Measurements from ENCODE around the gene BAHCC1.
"Not testable (repeated sequence)": the region's sequence is repeated elsewhere in the genome, so short reads cannot be mapped to it uniquely, and the experiment has no call there.

BAHCC1 gene

DNA sequence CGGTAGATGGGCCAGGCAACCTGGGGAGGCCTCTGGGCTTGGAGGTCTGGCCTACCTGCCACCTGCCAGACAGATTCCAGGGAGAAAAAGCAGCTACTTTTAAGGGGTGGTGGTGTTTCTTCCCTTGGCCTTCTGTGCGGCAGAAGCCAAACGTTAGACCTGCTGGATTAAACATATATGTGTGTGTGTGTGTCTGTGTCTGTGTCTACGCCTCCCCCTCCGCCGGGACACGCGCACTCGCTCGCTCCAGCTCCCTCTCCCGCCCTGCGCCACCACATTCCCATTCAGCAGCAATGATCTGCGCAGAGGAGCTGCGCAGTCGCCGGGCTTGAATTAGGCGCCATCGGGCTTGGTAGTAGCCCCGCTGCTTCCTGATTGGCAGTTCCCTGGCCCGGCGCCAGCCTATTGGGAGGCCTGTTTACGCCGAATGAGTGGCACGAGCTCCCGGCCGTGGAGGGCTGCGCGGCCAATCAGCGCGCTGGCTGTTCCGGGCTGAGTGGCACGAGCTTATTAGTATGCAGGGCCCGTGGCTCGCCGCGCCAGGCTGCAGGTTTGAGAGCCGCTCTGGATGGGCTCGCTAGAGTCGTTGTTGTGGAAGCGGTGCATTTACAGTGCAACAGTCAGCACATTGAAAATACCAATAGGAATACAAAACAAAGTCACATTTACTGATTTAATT, at the start of gene BAHCC1:
BAHCC1 (plus strand) TSS at position 537 of the 679 bp plus-strand sequence. CDS start 4,283 bp downstream, outside the sequence.
- DNase-seq (ENCODE audit: low read depth in 3 of 3, low spot score in 1 of 3) = peak; percentile 32 to 78 (median 45)

DNA sequence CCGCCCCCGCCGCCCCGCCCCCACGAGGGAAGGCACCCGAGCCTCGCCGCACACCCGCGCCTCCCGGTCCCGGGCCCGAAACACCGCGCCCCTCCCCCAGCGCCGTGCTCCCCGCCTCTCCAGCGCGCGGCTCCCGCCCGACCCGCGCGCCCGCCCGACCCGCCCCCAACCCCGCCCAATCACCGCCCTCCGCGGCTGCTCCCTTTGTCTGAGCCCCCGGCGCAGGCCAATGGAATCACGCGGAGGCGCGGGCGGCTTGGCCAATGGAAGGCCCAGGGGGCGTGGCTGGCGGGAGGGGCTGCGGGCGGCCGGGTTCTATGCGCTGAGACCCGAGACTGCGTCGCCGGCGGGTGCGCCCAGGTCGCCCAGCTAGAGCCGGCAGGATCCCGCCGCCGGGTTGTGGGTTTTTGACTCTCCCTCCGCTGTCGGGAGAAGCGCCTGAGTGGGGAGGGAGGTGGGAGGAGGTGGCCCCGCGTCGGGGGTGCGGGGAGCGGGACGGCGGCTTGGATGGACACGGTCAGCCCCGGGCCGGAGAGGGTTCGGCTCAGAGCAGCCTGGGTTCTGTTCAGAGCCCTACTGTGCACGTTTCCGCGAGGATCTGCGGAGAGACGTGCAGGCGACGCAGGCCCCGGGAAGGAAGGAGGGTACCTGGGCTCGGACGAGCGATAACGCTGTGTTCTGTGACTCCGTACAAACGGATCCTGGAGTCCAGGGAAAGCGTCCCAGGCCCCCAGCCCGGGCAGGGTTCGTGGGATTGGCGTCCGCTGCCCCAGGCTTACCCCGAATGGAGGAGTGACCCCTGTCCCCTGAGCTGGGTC, 49.0 kb upstream of the BAHCC1 start:
- peak; percentile 81 to 91 (median 84) for DNase-seq (ENCODE audit: low read depth in 3 of 3, low spot score in 1 of 3)

DNA sequence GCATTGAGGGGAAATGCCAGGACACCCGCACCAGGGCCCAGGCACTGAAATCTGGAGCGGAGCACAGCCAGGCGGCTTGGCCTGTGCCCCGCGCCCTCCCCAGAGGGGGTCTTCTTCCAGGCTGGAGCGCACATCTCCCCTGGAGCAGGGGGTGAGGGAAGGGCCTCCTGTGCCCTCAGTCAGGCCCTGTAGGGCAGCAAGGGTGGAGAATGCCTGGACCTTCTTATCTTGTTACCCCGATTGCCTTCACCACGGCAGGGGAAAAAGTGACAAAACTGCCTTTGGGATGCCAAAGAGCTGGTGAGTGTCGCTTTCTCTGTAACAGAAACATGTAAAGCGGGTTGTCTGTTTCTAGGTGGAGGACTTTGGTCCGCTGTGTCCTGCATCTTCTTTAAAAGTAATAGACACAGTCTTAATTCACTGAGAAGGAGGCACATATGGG, 48.3 kb upstream of the BAHCC1 start:
- no peak for DNase-seq (ENCODE audit: low read depth in 3 of 3, low spot score in 1 of 3)

DNA sequence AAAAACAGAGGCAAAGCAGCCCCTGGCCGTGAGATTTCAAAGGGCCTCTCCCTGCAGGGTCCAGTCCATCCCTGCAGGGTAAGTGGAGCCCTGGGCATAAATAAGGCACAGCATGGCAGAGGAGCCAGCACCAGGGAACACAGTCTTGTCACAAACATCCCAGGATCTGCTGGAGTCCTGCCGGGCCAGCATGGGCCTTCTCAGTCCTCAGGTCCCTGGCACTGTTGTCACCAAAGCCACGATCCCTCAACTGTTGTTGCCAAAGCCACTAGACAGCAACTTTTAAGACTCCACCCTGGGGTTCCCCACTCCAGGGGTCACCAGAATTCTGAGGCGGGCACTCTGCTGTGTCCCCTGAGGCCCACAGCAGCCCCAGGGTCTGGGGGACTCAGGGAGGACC, 47.8 kb upstream of the BAHCC1 start:
- DNase-seq (ENCODE audit: low read depth in 3 of 3, low spot score in 1 of 3) = no peak

DNA sequence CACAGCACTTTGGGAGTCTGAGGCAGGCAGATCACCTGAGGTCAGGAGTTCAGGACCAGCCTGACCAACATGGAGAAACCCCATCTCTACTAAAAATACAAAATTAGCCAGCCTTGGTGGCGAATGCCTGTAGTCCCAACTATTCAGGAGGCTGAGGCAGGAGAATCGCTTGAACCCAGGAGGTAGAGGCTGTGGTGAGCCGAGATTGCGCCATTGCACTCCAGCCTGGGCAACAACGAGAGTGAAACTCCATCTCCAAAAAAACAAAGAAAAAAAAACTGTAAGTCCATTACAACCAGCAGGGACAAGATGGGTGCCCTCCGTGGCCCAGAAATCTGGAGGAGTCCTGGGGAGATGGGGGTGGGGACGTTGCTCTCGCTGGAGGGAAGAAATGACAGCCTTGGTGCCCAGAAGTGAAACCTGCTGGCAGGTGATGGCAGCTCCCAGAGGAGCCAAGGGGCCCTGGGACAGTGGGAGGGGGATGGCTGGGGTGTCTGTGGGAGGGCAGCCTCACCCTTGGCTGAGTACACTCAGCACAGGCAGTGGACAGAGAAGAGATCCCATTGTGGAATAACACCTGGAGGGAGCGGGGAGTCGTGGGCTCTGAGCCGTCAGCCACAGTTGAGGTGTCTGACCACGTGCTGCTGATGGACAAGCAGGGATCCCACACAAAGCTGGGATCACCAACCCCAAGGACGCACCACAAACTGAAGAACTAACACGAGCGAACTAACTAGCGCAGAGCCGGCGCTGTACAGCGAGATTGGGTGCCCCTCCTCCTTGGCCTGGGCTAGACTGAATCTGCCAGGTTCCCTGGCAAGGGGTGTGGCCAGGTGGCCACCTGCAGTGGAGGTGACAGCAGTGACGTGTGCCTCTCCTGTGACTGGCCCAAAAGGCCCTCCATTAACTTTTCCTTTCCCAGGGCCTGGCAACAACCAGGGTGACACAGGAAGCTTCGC, 46.9 kb upstream of the BAHCC1 start:
- DNase-seq (ENCODE audit: low read depth in 3 of 3, low spot score in 1 of 3) = no peak

DNA sequence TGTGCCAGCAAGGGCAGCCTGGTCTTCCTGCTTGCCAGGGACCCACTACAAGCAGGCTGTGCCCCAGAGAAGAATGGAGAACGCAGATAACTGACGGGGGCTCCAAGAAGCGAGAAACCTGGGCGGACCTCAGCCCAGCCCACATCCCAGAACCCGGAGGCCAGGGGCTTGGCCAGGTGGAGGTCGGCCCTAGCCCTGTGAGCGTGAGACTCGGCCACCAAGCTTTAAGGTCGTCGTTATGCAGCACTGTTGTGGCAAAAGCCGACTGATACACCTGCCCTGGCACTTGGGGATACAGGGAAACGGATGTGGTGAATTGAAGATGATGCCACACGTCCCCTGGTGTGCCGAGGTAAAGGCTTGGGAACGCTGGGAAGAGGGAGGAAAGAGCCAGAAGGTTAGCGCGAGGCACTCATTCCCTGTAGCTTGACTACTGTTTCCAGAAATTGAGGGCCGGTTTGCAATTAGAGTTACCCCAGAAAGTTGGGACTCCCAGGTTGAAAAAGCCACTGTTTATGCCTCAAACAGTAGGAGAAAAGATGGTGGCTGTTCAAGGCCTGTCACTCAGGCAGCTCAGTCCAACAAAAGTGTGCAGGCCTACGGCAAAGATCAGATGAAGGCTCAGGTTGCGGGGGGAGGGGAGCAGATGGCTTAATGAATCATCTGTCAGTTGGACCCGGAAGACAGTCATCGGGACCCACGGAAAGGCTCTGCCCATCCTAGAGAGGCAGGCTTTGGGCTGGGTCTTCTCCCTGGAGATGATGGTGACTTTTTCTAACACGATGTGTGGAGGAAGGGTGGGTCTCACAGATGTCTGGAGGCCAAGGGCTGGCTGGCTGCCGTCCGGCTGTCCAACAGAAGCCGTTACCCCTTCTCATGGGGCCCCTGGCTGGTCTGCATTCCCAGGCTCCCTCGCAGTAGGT, 45.6 kb upstream of the BAHCC1 start:
- no peak for DNase-seq (ENCODE audit: low read depth in 3 of 3, low spot score in 1 of 3)

DNA sequence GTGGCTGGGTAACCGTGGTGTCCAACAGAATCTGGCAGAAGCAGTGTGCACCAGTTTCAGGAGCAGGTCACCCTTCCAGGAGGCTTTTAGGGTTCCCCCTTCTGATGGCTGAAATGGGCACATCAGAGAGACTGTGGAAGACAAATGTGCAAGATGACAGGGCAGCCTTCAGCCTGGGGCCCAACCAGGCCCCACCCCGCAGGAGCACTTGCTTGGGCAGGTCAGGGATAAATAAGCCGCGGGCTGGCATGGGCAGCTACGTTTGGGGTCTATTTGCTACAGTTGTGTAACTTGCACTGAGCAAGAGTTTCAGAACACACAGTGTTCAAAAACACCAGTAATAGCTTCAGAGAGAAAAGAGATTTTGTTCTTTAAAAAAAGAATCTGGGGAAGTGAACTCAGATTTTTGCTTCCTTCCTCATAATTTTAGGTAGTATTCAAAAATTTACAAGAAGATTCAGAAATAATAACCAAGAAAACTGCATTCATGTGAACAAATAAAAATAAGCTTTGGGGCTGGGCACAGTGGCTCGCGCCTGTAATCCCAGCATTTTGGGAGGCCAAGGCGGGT, 44.9 kb upstream of the BAHCC1 start:
- no peak for DNase-seq (ENCODE audit: low read depth in 3 of 3, low spot score in 1 of 3)

DNA sequence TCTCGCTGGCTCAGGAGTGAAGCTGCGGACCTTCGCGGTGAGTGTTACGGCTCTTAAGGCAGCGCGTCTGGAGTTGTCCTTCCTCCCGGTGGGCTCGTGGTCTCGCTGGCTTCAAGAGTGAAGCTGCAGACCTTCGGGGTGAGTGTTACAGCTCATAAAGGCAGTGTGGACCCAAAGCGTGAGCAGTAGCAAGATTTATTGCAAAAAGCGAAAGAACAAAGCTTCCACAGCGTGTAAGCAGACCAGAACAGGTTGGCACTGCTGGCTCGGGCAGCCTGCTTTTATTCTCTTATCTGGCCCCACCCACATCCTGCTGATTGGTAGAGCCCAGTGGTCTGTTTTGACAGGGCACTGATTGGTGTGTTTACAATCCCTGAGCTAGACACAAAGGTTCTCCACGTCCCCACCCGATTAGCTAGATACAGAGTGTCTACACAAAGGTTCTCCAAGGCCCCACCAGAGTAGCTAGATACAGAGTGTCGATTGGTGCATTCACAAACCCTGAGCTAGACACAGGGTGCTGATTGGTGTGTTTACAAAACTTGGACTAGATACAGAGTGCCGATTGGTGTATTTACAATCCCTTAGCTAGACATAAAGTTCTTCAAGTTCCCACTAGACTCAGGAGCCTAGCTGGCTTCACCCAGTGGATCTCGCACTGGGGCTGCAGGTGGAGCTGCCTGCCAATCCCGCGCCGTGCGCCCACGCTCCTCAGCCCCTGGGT, 43.8 kb upstream of the BAHCC1 start:
- DNase-seq (ENCODE audit: low read depth in 3 of 3, low spot score in 1 of 3) = not testable (repeated sequence)

DNA sequence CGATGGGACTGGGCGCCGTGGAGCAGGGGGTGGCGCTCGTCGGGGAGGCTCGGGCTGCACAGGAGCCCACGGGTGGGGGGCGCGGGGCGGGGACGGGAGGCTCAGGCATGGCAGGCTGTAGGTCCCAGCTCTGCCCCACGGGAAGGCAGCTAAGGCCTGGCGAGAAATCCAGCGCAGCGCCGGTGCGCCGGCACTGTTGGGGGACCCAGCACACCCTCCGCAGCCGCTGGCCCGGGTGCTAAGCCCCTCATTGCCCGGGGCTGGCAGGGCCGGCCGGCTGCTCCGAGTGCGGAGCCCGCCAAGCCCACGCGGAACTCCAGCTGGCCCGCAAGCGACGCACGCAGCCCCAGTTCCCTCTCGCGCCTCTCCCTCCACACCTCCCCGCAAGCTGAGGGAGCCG, 43.2 kb upstream of the BAHCC1 start:
- DNase-seq (ENCODE audit: low read depth in 3 of 3, low spot score in 1 of 3) = not testable (repeated sequence)

DNA sequence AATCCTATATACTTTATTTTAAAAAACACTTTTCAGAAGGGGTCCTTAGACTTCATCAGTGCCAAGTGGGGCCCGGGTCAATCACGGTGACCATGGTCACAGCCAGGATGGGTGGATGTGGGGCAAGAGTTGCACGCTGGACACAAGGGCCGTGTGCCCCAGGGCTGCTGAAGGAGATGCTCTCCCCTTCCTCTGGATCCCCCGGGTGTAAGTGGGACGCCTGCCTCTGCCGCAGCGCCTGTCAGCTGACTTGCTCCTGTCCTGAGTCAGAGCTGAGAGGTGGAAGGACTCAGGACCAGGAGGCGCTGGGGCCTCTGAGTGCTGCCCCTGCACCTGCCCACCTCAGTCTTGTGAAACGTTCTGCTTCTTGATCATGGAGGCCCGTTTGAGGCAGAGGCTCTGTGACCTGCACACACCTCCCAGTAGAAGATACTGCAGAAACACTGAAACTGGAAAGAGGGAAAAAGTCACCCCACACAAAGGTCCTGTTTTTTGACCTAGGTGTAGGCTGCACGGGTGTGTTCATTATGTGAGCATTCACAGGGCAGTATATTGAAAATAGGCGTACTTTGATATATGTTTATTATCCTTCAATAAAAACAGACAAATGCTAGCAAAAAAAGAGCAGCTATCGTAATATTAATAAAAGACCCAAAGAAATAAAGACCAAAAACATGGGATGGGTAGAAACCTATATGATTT, 40.9 kb upstream of the BAHCC1 start:
- no peak for DNase-seq (ENCODE audit: low read depth in 3 of 3, low spot score in 1 of 3)

DNA sequence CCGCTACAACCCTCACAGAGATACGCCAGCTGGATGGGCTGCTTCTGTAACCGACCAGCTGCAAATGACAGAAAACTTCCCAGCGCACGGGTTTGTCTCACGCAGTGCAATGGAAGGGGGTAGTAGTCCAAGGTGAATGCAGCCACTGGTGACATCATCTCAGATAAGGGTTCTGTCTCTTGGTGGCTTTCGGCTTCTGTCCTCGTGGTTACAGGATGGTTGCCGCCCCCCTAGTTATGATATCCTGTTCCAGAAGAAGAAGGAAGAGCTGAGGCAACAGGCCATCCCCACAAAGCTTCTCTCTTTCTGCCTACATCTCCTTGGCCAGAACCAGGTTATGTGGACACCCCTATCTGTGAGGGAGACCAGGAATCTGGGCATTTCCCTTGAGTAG, 40.3 kb upstream of the BAHCC1 start:
- no peak for DNase-seq (ENCODE audit: low read depth in 3 of 3, low spot score in 1 of 3)

DNA sequence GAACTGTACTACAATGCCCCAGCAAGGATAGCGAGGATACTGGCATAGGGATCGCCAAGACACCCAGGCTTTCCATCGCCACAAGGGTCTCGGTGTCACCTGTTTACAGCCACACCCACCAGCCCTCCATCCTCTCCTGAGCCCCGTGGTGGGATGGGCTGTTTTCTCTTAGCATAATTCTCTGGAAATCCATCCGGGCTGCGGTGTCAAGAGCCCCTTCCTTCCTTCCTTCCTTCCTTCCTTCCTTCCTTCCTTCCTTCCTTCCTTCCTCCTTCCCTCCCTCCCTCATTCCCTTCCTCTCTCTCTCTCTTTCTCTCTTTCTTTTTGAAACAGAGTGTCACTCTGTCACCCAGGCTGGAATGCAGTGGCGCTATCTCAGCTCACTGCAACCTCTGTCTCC, 36.0 kb upstream of the BAHCC1 start:
- DNase-seq (ENCODE audit: low read depth in 3 of 3, low spot score in 1 of 3) = no peak

DNA sequence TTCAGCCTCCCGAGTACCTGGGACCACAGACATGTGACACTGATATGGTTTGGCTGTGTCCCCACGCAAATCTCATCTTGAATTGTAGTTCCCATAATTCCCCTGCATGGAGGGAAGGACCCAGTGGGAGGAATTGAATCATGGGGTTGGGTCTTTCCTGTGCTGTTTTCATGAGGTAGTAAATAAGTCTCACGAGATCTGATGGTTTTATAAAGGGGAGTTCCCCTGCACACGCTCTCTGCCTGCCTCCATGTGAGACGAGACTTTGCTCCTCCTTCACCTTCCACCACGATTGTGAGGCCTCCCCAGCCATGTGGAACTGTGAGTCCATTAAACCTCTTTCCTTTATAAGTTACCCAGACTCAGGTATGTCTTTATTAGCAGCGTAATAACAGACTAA, 33.3 kb upstream of the BAHCC1 start:
- not testable (repeated sequence) for DNase-seq (ENCODE audit: low read depth in 3 of 3, low spot score in 1 of 3)

DNA sequence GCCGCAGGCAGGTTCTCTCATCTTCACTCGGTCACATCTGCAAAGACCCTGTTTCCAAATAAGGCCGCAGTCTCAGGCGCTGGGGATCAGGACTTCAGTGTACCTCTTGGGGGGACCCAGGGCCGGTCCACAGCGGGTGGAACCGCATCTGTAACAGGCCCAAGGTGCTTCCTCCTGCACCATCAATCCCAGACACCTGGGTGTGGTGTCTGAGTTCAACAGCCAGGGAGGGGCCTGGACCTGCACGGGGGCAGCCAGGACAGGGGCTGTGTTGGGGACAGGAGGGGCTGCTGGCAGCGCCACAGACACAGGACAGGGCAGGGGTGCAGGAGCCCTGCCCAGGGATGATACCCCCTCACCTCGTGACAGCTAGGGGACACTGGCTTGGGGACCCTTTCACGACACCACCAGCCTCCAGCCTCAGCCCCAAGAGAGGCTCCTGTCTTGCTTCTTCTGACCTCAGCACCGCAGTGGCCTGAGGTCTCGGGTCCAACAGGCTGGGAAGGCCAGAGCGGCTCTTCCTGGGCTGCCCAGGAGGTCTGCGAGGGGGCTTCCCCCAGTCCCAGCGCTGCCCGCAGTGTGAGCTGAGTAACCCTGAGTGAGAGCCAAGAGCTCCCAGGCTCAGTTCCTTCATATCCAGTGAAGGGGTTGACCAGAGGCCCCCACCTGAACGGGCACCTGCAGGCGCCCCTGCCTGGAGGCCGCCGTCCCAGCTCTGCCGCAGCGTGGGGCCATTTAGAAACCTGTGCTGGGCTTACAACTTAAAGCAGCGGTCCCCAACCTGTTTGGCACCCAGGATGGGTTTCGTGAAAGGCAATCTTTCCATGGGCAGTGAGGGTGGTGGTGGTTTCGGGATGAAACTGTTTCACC, 30.7 kb upstream of the BAHCC1 start:
- DNase-seq (ENCODE audit: low read depth in 3 of 3, low spot score in 1 of 3) = no peak

DNA sequence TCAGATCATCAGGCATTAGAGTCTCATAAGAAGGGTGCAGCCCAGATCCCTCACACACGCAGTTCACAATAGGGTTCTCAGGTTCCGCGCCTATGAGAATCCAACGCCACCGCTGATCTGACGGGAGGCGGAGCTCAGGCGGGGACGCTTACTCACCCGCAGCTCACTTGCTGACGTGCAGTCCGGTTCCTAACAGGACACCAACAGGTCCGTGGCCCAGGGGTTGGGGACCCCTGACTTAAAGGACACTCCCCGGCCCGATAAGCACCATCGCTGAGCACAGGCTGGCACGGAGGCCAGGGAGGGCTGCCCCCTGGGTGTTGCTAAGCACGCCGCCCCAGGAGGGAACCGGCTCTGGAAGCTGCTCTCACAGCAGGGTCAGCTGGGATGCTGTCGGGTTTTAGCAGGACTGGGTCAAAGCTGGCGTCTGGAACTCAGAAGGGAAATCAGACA, 30.1 kb upstream of the BAHCC1 start:
- no peak for DNase-seq (ENCODE audit: low read depth in 3 of 3, low spot score in 1 of 3)

DNA sequence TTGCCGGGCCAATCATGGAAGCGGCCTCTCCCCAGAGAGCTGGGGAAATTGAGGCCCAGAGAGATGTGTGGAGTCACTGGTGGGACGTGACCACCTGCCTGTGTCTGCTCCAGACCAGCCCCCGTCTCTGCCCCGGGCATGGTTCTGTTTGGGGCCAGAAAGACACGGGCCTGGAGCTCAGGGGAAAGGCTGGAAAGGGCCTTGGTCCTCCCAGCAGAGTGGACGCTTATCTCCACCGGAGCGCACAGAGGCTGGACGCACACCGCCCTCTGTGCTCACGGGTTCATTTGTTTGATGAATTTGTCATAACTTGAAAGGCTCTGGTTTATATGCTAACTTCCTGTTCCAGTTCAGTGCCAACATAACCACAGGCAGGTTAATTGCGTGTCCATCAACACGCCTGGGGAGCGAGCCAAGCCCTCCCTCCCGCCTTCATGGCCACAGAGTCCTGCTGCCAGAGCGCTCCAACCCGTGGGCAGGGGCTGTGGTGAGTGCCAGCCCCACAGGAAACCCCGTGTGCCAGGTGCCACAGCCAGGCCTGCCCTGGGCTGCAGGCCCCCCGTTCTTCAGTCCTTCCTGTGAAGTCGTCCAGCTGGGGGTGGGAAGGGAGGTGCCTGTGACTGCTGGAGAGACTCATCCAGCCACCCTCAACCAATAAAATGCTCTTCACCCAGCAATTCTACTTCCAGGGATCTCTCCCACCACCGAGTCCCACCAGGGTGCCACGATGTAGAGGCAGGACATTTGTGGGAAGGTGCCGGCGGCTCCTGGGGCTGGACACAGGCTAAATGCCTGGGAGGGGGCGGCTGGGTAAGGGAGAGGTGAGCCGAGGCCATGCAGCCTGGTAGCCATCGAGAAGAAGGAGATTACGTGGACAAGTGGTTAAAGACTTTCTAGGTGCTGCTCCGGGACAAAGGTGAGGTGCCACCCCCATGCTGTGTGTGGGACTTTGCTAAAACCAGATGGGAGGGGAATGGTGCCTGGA, 29.4 kb upstream of the BAHCC1 start:
- no peak for DNase-seq (ENCODE audit: low read depth in 3 of 3, low spot score in 1 of 3)

Data from stimulated activated CD4-positive, alpha-beta T cell treated with anti-CD3 and anti-CD28 coated beads, TNF-alpha, amount 100 ng/mL, for 1 hour (primary cell).